Transverse colon (tissue), 4 donors: ENCODE measurements around the gene NPAS3. TPM values are rescaled to one million over a fixed set of nuclear protein-coding genes. Genes with fewer than 3 reads are reported as not detected.

Experiments
- DNase-seq: peaks from one replicate; pipeline ENCODE4 v3.0.0-alpha.2; 2019
- H3K27ac ChIP-seq, 4 donors: fragments of 200-600 bp; sonication (generic); 2 replicates each; pipeline ENCODE4 v1.5.1; 2016 to 2018; ENCODE audit warnings: inconsistent platforms in 4 of 4
- H3K27me3 ChIP-seq: fragments of 200-600 bp; sonication (generic); 2 replicates; pipeline ENCODE4 v1.5.1; 2017; ENCODE audit warnings: inconsistent platforms
- H3K36me3 ChIP-seq, 4 donors: fragments of 200-600 bp; sonication (generic); 2 replicates each; pipeline ENCODE4 v1.5.1; 2017 to 2019; ENCODE audit warnings: inconsistent platforms in 4 of 4
- H3K4me1 ChIP-seq, 4 donors: fragments of 200-600 bp; sonication (generic); 2 replicates each; pipeline ENCODE4 v1.5.1; 2017 to 2020; ENCODE audit warnings: inconsistent platforms in 4 of 4
- H3K4me3 ChIP-seq, 4 donors: fragments of 200-600 bp; sonication (generic); 1 replicate in 1 of 4; 2 replicates in 3 of 4; pipeline versions ENCODE4 v1.5.1 to v1.6.1; 2017 to 2019; ENCODE audit warnings: inconsistent platforms in 4 of 4
- H3K9me3 ChIP-seq, 2 donors: fragments of 200-600 bp; sonication (generic); 2 replicates each; pipeline ENCODE4 v1.5.1; 2017 to 2019; ENCODE audit warnings: inconsistent platforms in 2 of 2
- CTCF ChIP-seq, 5 experiments: fragments of 200-600 bp in 3 of 5; fragments of 450-650 bp in 2 of 5; sonication (generic) in 3 of 5; IDR thresholded peaks; 1 replicate in 2 of 5; 2 replicates in 3 of 5; pipeline ENCODE4 v1.5.1; 2016 to 2017; ENCODE audit warnings: antibody characterized with exemption in 5 of 5, inconsistent platforms in 3 of 5, mild to moderate bottlenecking in 2 of 5, moderate library complexity in 1 of 5
- EP300 ChIP-seq: sonication (generic); formaldehyde crosslinking; IDR thresholded peaks from one replicate; pipeline ENCODE4 v1.6.1; 2017; ENCODE audit warnings: antibody characterized with exemption, low read depth
- POLR2A ChIP-seq: fragments of 450-650 bp; IDR thresholded peaks from one replicate; pipeline ENCODE4 v1.6.1; 2016; ENCODE audit warnings: antibody characterized with exemption, mild to moderate bottlenecking, moderate library complexity
- POLR2AphosphoS5 ChIP-seq, 3 donors: sonication (generic); formaldehyde crosslinking; IDR thresholded peaks; one replicate each; pipeline ENCODE4 v1.6.1; 2016; ENCODE audit warnings: antibody characterized with exemption in 3 of 3
- WGBS, 2 donors: methylation state at CpG; one replicate each; pipeline ENCODE4 v1.1.5; 2018; ENCODE audit warnings: low coverage in 1 of 2; 5-methylcytosine and 5-hydroxymethylcytosine counted together
- in situ Hi-C, 4 donors: fragments of 200-750 bp; cut with MboI; loops; one replicate each; pipeline versions ENCODE4 v1.15.0 to v1.15.1; 2017; ENCODE audit warnings: low sequenced_read_pairs in 3 of 4, low pct_ligation_motif_present in 1 of 4, low pct_unique_long_range_greater_than_20kb in 1 of 4
- intact Hi-C: fragments of 100-400 bp; cut with DNase I; formaldehyde crosslinking; loops from one replicate; pipeline ENCODE4 v1.15.1; 2023; ENCODE audit warnings: low total_unique reads
- total RNA-seq, 4 donors: library from RNA; depleted of rRNA; stranded (reverse); fragments of >200 nt; gene quantifications; one replicate each; pipeline ENCODE4 v1.1.0, GENCODE V29; 2016

Gene NPAS3
- total RNA-seq, 4 donors from 2014 or later = 0.96 to 6.4 (median 1.8) TPM

GRCh38 chr14:33774723-33775470, 836.2 kb downstream of the NPAS3 start:
- intact Hi-C loops = no loop called here
- DNase-seq = no peak

GRCh38 chr14:33776871-33777270, 838.2 kb downstream of the NPAS3 start:
- no peak for DNase-seq
- H3K27ac ChIP-seq = no peak overlapping the region
- H3K27me3 ChIP-seq = no peaks in the 10 kb centered on the region
- H3K4me1 ChIP-seq = no peaks in the 10 kb centered on the region
- WGBS, 2 donors = 90 to 100% methylated on average over 6 of the region's 6 CpGs
- no peaks in the 10 kb centered on the region for H3K36me3 ChIP-seq
- in situ Hi-C loops = loop anchor here in 2 of 4 donors (25.0 kb wide), 5 partner anchors 290 to 1190 kb away; no protein-coding TSS in a partner anchor
- TF ChIP-seq EP300 = no peak
- TF ChIP-seq CTCF (IDR thresholded peaks at IDR 0.05) = no peak
- no peak for TF ChIP-seq POLR2A
- TF ChIP-seq POLR2AphosphoS5 (IDR thresholded peaks at IDR 0.05) = no peak
- no peak overlapping the region for H3K4me3 ChIP-seq
- H3K9me3 ChIP-seq = no peaks in the 10 kb centered on the region
- intact Hi-C loops = no loop called here

More at GRCh38 chr14:33774723-33775470, 836.2 kb downstream of the NPAS3 start:
- H3K9me3 ChIP-seq = no peaks in the 10 kb centered on the region
- no peaks in the 10 kb centered on the region for H3K4me1 ChIP-seq
- in situ Hi-C loops = loop anchor here in 2 of 4 donors (25.0 kb wide), 5 partner anchors 288 to 1188 kb away; no protein-coding TSS in a partner anchor
- H3K27ac ChIP-seq = no peak overlapping the region
- no peaks in the 10 kb centered on the region for H3K36me3 ChIP-seq
- no peak overlapping the region for H3K4me3 ChIP-seq
- no peaks in the 10 kb centered on the region for H3K27me3 ChIP-seq
- TF ChIP-seq POLR2A (no peak), EP300 (no peak), CTCF (IDR thresholded peaks at IDR 0.05) (no peak), POLR2AphosphoS5 (IDR thresholded peaks at IDR 0.05) (no peak)
- WGBS, 2 donors = 84 to 100% methylated on average over 4 to 11 of the region's 11 CpGs

GRCh38 chr14:33777681-33778080, 839.0 kb downstream of the NPAS3 start:
- TF ChIP-seq POLR2A (no peak), EP300 (no peak), POLR2AphosphoS5 (IDR thresholded peaks at IDR 0.05) (no peak), CTCF (IDR thresholded peaks at IDR 0.05) (no peak)
- Histone ChIP-seq H3K4me1 (no peaks in the 10 kb centered on the region), H3K36me3 (no peaks in the 10 kb centered on the region), H3K27ac (no peak overlapping the region), H3K27me3 (no peaks in the 10 kb centered on the region), H3K4me3 (no peak overlapping the region), H3K9me3 (no peaks in the 10 kb centered on the region)
- intact Hi-C loops (no loop called here), in situ Hi-C loops (loop anchor here in 2 of 4 donors (25.0 kb wide), 5 partner anchors 290 to 1190 kb away; no protein-coding TSS in a partner anchor)
- 70 to 79% methylated on average over 3 to 7 of the region's 7 CpGs for WGBS, 2 donors
- DNase-seq = no peak

- 70 to 80% methylated on average over 3 to 4 of the region's 4 CpGs for WGBS, 2 donors
- H3K27ac ChIP-seq = no peak overlapping the region
- no peaks in the 10 kb centered on the region for H3K9me3 ChIP-seq
- H3K4me3 ChIP-seq = no peak overlapping the region
- no peaks in the 10 kb centered on the region for H3K36me3 ChIP-seq
- in situ Hi-C loops = loop anchor here in 2 of 4 donors (25.0 kb wide), 5 partner anchors 293 to 1193 kb away; no protein-coding TSS in a partner anchor
- TF ChIP-seq POLR2A (no peak), EP300 (no peak), POLR2AphosphoS5 (IDR thresholded peaks at IDR 0.05) (no peak), CTCF (IDR thresholded peaks at IDR 0.05) (no peak)
- no peak for DNase-seq
- no peaks in the 10 kb centered on the region for H3K27me3 ChIP-seq
- no peaks in the 10 kb centered on the region for H3K4me1 ChIP-seq
- intact Hi-C loops = no loop called here
Measured at GRCh38 chr14:33780035-33780434, 841.4 kb downstream of the NPAS3 start.
